ENCODE results near the gene FAM156A.
"Not testable (repeated sequence)": the region's sequence is repeated elsewhere in the genome, so short reads cannot be mapped to it uniquely, and the experiment has no call there.

FAM156A gene

GRCh38 chrX:52905531-52905930, 52.8 kb downstream of the FAM156A start:
- DNase-seq (ENCODE audit: low read depth) = not testable (repeated sequence)
